NCI-H460 (cell line): ENCODE results near the gene EHD4. TPM values are rescaled to one million over a fixed set of nuclear protein-coding genes. Genes with fewer than 3 reads are reported as not detected.

Experiments used
- DNase-seq: peaks from one replicate; pipeline ENCODE4 v3.0.0-alpha.2; 2016; ENCODE audit warnings: low read depth; ENCODE audit errors: extremely low read depth
- total RNA-seq: library from RNA; depleted of rRNA; stranded (reverse); fragments of >200 nt; shearing (Covaris generic); gene quantifications from 2 replicates; pipeline ENCODE4 v1.2.3, GENCODE V29; 2014

Gene EHD4
- total RNA-seq, 1 experiment from 2014 or later, result 7.4 TPM

DNA sequence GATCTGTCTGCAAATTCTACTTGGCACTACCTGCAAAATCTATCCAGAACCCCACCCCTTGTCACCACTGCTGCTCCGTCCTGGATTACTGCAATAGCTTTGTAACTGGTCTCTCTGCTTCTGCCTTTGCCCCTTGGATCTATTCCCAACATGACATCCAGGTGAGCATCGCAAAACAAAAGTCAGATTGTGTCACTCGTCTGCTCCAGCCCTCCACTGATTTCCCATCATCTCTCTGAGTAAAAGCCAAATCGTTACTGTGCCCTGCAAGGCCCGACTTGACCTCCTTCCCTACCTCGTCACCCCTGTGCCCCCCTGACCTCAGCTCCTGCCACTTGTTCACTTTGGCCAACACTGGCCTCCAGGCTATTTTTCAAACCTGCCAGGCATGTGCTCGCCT, 87.9 kb downstream of the EHD4 start:
- no peak for DNase-seq

DNA sequence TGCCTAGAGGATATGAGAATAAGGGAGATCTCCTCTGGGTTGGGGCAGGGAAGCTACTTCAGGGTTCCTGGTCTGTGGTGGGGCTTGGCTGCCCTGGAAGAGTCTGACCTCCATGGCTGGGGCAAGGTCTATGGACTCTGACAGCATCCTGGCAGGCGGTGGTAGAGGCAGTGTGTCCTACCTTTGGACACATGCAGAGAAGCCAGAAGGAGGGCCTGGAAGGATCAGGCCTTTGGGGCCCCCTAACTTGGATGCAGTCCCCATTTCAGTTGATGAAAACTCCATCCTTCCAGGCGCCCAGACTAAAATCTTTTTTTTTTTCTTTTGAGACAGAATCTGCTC, 88.9 kb downstream of the EHD4 start:
- no peak for DNase-seq

DNA sequence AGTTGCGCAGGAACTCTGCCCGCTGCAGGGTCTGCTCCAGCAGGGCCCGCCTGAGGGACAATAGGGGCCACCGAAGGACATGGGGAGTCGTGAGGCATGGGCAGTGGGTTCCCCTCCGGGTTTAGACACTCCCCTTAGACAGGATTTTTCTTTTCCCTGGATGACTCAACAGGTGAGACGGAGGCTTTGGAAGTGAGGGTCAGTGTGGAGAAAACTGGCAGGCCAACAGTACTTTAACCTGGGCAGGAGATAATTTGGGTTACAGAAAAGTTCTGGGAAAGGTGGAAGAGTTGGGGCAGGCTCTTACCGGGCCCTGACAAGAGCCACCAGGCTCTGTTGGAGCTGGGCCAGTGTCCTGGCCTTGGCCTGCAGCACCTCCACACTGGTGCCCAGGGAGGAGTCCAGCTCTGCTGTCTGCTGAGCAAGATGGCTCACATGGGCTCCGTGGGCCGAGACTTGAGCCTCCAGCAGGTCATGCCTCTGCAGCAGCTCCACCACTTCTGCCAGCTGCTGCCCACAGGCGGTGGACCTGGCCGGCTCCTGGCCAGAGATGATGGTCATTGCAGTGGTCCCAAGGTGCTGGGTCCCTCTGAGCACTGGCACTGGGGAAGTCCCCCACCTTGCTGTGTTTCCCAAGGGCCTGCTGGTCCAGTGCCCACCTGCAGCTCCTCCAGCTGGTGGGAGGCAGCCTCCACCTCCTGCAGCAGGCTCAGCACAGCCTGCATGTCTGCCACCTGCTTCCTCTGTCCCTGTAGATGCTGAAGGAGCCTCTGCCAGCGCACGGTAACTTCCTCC, 89.5 kb downstream of the EHD4 start:
- DNase-seq, result no peak

DNA sequence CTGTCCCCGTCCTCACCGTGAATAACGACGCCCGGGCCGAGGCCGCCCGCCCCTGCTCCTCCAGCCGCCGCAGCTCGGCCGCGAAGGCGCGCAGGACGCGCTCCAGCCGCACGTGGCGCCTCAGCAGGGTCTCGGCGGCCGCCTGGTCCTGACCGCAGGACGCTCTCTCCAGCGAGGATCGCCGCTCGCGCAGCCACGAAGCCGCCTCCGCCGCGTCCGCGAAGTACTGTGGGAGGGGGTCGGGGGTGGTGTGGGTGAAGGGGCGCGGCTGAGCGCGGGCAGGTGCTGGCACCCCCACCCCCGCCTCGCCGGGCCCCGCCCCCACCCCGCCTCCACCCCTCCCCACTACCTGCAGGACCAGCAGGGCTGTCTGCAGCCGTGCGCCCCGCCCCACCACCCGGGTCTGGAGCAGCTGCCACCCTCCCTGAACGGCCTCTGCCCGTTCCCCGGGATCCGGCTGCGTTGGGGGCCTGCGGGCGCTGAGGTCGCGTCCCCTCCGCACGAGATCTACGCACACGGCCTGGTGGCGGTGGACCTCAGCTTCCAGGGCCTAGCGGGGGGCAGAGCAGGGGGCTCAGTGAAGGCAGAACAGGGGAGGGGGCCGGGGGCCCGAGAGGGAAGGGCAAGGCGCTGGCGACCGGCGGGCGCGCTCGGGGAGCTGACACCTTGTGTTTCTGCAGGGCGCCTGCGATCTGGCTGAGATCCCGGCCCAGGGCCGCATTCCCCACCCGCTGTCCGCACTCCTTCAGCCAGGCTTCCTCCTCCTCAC, 90.3 kb downstream of the EHD4 start:
- no peak for DNase-seq

DNA sequence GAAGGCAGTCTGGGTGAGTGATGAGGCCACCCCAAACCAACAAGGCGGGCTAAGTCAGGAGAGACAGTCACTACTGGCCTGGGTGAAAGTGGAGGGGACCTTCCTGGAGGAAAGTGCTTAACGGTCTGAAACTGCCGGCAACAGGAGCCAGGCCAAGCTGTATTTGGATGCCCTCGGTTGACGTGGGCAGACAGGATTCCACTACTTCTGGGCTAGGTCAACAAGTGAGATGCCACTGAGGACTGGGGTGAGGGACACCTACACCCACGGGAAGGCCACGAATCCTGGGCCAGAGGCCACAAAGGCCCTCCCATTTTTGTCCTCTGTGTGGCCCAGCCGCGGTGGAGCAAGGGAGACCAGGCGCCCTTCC, 90.8 kb downstream of the EHD4 start:
- DNase-seq, result no peak

DNA sequence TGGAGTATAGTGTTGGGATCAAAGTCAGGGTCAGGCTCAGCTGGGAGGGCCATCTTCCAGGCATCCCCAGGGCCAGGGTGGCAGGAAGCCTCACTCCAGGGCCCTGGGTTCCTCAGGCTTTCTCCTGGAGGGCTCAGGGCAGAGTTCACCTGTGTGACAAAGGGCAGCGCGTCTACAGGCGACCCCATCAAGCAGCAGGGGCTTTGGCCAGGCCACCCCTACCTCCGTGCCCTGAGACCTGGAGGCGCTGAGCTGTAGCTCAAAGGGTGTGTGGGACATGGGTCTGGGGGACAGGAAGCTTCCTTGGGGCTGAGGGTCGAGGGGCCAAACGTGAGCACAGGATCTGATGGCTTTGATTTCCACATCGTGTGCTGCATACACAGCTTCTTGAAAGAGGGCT, 91.3 kb downstream of the EHD4 start:
- DNase-seq, result no peak

DNA sequence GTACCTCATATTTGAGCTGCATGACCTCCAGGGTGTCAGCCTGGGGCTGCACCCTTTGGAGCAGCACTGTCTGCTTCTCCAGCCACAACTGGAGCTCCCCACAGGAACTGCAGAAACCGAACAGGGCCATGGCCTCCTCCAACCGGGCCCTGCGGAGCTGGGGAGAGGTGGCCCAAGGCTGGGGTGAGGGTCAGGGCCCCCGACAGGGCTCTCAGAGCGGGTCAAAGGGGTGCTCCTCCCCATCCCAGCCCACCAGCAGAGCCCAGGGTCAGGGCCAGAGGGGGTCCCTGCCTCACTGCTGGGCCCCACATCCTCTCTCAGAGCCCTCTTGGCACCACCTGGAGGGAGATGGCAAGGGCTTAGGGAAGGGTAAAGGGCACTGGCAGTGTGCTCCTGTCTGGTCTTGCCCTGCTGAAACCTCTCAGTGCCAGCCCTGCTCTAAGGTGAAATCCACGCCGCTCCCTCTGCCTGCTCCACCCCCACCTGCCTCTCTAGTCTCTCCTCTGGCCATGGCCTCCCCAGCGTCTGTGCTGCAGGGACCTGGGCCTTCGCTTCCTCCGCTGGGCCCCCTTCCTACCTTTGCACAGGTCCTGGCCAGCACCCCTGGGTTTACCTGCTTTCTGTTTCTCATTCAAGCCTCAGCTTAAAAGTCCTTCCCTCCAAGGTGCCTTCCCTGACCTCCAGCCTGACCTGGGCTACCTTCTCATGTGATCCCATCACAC, 92.0 kb downstream of the EHD4 start:
- no peak for DNase-seq

DNA sequence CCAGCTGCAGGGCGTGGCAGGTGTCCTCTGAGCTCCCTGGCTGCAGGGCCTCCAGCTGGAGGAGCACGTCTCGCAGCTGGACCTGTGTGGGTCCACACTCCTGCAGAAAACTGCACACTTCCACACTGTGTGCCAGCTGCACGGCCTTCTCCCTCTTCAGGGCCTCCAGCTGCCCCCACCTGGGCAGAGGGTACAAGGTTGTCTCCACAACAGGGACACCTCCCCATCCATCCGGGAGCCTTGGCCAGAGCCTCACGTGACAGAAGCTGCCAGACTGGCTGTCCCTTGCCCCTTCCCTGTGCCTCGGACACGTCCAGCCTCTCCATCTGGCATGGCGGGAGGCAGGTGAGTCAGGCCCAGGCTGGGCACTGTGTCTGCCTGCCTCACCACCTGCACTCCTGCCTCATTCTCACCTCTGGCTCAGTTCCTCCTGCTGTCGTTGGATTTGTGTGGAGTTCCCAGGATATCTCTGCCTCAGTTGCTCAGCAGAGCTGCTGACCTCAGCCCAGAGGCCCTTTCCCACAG, 93.0 kb downstream of the EHD4 start:
- DNase-seq, result no peak

DNA sequence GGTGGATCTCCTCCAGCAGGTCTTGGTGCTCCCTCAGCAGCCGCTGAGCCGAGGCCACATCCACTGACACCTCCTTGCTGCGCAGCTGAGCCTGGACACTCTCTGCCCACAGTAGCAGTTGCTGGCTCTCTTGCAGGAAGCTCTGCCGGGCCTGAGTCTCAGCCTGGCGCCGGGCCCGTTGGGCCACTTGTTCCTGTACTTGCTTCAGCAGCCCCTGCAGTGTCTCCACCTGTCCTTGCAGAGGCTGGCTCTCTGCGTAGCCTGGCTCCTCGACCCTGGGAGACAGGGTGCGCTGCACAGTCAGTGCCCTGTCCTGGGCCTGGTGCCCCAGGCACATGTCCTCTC, 94.0 kb downstream of the EHD4 start:
- DNase-seq, result no peak

DNA sequence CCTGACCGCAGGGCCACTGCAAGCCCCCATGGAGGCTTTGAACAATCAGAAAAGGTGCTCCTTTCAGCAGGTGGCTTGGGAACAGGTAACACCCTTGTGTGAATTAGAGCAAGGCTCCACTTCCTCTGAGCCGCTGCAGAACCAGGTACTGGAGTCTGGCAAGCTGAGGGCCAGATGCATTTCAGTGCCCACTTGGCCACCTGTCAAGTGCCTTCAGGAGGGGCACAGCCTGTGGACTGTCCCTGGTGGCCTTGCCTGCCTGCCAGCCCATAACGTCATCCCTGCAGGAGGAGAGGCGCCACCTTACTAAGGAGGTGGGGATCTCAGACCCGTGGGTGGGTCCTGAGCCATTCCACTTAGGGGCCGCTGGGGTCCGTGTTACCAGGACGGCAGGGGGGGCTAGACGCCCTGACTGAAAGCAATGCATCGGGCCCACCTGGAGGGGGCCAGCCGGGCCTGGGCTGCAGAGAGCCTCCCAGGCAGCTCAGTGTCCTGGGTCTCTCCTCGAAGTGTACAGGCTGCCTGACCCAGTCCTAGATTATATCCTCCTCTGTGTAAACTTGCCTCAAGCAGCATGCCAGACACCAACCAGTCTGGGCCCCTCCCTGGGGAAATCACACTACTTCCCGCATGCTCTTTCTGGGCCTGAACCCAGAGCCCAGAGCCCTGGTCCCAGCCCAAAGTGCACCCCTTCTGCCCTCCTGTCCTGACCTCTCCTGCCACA, 94.6 kb downstream of the EHD4 start:
- no peak for DNase-seq

DNA sequence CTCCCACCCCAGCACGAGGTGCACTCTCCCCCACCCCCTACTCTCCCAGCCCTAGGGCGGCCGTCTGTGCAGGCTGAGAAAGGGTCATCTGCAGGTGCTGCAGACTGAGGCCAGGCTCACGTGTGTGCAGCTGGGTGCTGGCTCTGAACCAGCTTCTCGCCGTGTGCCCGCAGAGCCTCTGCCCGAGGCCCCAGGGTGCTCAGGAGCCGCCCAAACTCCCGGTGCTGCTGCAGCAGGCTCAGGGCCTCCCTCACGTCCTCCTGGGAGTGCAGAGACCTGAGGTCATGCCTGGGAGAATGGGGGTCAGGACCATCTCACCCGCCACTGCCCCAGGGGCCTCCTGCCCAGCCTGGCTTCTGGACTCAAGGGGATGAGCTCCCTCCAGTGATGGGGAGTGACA, 95.7 kb downstream of the EHD4 start:
- DNase-seq, result no peak

DNA sequence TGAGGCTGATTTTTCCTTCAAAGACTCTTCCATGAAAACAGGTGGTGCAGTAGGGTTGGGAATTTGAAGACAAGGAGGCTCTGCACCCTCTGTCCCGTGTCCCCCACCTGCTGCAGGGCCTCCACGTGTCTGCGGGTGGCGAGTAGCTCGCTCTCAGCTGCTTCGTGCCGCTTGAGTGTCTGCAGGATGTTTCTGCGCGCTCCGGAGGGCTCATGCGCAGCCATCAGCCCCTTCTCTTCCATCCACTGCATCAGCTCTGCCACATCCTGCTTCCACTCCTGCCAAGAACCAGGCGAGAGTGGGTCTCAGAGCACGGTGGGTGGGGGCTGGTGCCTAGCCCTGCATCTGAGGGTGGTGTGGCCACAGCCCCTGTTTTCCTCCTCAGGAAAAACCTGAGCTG, 96.3 kb downstream of the EHD4 start:
- DNase-seq, result no peak

DNA sequence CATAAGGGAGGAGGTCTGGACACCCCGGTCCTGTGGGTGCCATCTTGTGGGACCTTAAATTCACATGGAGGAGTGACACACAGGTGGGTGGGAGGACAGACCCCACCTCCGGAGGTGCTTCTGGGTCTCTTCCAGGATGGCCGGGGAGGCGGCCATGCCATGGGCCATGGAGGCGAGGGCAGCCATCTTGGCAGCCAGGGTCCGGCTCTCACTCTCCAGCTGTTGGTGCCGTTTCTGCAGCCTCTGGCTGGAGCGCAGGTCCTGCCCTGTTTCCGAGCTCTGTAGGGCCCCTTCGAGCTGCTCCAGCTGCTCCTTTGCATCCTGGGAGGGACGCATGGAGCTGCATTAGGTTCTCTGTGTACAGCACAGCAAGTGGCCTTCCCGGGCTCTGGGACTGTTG, 97.6 kb downstream of the EHD4 start:
- no peak for DNase-seq

DNA sequence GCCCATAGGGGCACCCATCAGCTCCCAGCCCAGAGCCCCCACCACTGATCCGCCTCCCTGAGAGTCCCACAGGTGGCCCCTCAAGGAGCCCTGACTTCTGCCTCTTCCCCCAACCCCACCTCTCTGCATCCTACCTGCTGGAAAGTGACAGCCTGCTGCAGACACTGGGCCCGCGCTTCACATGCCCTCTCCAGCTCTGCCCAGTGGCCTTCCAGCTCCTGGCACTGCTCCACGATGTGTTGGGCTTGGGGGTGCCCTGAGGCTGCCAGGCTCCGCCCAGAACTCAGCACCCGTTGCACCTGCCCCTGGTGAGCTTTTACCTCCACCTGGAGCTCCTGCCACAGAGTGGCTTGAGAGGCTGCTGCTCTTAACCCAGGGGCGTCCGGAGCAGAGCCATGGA, 98.6 kb downstream of the EHD4 start:
- DNase-seq, result no peak

DNA sequence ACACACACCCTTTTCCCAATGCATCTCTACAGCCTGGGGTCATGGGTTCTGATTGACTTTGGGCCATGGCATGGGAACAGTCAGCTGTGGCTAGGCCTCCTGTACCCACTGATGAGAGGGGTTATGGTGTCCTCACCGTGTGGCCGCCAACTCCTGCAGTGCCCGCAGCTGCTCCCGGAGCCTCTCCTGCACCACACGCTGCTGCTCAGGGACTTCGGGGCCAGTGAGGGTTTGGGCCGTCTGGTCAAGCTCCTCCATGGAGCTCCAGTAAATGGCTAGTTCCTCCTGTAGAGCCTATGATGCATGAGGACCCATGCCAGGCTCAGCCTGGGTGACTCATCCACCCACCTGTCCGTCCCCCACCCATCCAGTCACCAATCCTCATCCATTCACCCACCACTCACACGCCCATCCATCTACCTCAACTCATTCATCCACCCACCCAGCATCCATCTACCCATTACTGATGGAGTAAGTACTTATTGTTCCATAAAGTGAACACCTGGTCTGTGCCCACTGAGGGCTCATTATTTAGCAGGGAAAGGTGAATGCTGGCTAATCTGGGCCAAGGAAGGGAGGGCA, 100.1 kb downstream of the EHD4 start:
- DNase-seq, result no peak

DNA sequence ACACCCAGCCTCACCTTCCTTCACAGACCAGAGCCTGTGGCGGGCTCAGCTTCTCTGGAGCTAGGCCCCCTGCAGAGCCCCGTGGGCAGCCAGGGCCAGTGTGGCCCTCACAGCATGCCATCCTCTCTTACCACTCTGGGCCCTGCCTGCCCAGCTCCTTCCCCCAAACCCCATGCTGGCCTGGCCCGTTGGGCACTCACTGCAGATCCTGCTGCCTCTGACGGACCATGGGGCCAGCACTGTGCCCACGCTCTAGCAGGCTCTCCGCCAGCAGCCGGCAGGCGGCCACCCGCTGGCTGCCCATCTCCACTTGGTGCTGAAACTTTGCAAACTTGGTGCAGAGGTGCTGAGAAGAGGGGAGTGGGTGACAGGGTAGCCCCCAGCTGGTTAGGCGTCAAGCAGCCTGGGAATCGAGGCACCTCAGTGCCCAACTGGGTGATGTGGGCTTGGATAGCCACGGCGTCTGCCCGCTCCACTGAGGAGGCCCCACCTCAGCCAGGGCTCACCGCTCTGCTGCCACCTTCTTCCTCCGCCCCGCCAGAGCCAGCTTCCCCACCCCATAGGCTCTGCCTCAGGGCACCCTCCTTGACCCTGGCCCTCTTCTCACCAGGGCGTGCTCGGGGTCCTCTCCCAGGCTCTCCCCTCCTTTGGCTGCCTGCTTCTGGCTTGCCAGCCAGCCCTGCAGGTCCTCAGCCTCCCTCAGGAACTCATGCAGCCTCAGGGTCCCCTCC, 101.0 kb downstream of the EHD4 start:
- no peak for DNase-seq

DNA sequence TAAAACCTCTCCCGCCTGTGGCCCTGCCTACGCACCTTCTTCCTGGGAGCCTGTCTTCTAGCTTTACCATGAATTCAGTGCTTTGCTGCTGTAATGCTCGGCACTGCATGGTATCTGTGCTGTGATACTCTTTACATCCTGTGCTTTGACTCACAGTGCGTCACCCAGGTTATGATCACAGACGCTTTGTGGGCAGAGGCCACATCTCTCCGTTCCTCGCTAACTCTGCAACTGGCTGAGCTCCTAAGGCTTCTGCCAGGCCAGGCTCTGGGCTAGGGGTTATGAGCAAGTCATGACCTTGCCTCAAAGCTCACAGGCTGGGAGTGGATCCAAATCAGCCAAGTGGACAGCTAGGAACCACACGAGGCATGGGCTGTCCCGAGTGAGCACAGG, 101.7 kb downstream of the EHD4 start:
- no peak for DNase-seq

DNA sequence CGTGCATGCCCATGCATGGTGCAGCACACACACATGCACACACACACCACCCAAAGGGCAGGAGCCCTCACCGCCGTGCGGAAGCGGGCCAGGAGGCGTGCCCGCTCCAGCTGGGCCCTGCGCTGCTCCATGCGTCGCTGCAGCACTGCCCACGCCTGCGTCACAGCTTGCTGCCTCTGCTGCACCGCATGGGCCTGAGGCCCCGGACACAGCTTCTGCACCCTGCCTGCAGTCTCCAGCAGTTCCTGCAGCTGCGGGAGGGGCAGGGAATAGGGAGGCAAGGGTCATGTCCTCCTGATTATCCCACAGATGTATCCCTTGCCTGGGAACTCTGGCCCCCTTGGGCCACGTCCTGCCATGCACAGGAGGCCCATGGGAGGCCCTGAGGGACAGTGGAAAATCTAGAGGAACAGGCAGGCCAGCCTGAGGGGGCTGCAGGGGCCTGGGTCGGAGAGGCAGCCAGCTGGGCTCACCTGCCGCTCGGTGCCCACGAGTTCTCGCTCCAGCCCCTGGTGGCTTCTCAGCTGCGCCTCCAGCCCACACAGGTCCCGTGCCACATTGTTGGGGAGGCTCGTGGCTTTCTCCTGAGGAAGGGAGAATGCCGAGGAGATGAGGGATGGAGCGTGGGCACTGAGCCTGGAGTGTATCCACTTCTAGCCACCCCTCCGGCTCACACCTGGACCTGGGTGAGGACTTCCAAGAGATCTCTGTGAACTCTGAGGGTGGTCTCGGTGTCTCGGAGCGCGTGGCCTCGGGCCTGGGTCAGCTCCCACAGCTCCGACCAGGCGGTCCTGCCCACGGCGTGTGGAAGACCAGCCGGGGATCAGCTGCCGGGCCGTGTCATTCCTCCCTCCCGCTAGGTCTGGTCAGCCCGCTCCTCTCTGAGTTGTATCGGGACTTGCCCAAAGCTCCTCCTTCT, 102.3 kb downstream of the EHD4 start:
- no peak for DNase-seq

DNA sequence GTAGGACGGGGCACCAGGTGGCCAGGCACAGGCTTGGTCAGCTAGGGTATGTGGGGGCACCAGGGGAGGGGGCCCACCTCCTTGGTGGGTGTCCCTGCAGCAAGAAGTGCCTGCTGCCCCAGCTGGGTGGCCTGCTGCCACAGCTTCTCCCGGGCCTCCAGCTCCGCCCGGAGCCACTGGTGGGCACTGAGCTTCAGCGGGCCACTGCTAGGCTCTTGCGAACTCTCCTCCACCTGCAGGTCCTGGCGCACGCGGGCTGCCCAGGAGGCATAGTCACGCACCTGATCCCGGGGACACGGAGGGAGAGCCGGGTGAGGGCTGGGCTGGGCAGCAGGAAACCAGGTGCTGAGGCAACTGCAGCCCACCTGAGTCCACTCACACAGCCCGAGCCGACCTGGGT, 104.0 kb downstream of the EHD4 start:
- no peak for DNase-seq
